ENCODE results near the gene SCYGR8.
"Not testable (repeated sequence)": the region's sequence is repeated elsewhere in the genome, so short reads cannot be mapped to it uniquely, and the experiment has no call there.

The SCYGR8 gene, protein sequence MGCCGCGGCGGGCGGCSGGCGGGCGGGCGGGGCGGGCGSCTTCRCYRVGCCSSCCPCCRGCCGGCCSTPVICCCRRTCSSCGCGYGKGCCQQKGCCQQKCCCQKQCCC

DNA sequence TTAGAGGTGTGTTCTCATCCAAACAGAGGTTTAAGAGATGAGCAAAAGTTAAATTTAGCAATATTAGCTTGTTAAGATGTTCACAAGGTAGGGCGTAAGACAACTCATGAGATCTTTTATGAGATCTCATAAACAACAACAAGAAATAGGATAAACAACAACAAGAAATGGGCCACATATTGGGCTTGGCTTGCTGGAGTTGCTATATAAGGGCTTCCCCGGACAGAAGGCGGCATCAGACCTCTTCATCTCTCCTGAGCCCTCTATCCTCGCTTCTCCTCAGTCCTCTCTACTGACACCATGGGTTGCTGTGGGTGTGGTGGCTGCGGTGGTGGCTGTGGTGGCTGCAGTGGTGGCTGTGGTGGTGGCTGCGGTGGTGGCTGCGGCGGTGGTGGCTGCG is at the start of gene SCYGR8:
Gene SCYGR8 (plus strand): TSS at position 301 of the 400 bp plus-strand sequence. CDS start 0 bp downstream, at position 301.
- no peak for DNase-seq

DNA sequence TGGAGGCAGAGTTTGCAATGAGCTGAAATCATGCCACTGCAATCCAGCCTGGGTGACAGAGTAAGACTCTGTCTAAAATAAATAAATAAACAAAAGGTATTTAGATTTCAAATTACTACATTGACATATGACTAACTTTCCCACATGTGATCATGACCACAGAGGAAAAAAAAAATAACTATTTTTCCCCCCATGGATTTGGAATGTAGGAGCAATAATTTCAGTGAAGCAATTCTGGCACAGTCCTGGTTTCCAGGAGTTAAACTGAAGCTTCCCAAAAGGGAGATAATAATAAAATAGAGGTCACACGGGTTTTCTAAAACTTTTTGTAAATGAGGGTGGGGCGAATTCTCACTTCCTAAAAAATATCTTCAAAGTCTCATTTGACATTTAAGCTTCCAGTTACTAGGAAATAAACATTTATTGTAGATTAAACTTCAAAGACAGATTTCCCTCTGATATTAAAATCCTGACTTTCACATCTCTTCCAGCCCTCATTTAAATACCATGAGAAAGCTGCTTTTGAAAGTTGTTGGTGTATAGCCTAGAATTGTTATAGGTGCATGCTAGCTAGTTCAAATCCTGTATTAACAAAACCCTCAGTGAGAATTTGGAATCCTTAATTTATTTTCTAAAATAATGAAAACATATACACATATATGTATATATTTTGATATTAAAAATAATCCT is 48.6 kb upstream of the SCYGR8 start:
- peak; percentile 5 for DNase-seq

DNA sequence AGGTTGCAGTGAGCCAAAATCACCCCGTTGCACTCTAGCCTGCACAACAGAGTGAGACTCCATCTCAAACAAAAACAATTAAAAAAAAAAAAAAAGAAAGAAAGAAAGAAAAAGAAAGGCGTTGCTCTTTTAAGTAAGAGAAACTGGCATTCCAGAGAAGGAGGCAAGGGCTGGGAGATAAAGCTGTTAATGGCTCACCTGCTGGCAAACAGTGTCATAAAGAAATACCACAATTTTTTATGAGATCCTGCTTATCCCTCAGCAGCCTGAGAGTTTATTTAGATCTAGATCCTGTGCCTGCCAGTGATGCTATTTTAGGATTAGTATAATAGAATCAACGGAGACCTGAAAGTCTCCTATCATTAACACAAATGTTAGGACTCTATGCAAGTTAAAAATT is 44.1 kb upstream of the SCYGR8 start:
- no peak for DNase-seq

DNA sequence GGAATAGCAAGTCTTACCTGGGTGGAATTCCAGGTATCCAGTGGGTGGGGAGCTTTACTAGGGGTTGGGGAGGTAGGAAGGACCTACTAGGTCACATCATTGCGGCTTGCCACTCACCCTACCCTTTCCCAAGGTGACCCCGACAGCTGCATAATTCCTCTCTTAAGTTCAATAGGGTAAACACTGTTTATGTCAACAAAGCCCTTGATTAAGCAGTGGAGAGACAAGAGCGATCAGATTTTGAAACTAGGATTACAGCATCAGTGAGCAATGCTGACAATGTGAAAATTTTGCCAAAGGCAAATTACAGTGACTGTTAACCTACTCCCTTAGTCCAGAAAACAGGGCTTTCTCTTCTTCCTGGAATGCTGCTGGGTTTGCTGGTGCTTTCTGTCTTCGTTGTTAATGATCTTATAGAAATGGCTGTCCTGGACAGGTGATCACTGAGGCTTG is 42.4 kb upstream of the SCYGR8 start:
- DNase-seq: peak; percentile 39

DNA sequence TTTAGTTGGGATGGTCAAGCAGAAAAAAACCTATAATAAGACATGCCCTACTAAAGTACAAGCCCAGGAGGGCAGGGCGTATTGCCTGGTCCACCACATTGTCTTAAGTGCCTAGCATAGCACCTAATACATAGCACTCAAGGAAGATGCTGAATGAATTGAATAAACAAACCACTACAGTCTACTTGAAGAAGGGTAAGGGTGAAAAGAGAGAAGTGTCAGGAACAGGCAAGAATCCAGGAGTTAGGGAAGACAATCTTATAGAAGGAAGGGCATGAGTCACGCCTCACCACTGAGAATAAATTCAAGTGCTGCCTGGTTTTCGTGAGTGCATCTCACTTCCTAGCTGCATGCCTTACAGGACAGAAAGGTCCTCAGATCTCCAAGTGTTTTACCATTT is 41.7 kb upstream of the SCYGR8 start:
- DNase-seq: peak; percentile 44

DNA sequence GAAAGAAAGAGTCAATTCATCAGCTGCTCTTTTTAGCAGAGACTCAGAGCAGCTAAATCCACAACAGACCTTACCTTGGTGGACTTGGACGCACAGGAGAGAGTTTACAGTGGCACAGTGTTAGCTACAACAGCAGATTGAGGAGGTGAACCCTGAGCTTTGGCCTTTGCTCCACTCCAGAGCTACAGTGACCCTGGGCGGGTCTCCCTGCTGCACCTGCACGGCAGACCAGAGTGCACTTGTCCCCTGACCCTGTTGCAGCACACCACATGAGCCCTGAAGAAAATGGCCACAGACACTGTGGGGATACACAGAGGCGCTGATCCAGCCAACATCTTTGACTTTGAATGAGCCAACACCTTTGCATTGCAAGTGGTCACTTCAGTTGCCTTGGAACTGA is 38.8 kb upstream of the SCYGR8 start:
- no peak for DNase-seq

DNA sequence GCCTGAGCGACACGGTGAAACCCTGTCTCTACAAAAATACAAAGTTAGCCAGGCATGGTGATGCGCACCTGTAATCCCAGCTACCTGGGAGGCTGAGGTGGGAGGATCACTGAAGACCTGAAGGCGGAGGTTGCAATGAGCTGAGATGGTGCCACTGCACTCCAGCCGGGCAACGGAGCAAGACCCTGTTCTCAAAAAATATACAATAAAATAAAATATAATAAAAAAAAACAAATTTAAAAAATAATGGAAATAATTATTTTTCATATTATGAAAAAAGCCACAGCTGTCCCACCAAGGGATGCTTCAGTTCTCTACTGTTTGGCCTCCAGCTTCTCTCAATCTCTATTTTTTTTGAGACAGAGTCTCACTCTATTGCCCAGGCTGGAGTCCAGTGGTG is 38.3 kb upstream of the SCYGR8 start:
- no peak for DNase-seq

DNA sequence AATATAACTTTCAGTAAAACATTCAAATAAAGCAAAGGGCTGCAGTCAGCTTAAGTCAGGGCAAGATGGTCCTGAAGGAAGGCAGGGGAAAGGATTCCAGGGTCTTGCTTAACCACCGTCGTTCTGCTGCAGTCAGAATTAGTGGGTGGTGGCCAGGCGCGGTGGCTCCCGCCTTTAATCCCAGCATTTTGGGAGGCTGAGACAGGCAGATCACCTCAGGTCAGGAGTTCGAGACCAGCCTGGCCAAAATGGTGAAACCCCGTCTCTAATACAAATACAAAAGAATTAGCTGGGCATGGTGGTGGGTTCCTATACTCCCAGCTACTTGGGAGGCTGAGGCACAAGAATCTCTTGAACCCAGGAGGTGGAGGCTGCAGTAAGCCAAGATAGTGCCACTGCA is 34.7 kb upstream of the SCYGR8 start:
- DNase-seq: no peak

DNA sequence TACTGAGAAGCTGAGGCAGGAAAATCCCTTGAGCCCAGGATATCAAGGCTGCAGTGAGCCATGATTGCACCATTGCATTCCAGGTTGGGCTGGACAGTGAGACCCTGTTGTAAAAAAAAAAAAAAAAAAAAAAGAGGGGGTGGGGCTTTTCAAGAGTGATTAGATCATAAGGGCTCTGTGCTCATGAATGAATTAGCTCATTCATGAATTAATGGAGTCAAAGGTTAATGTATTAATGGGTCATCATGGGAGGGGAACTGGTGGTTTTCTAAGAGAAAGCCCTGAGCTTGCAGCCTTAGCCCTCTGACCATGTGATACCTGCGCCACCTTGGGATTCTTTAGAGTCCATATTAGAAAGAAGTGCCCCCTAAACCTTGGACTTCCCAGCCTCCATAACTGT is 32.4 kb upstream of the SCYGR8 start:
- DNase-seq: no peak

DNA sequence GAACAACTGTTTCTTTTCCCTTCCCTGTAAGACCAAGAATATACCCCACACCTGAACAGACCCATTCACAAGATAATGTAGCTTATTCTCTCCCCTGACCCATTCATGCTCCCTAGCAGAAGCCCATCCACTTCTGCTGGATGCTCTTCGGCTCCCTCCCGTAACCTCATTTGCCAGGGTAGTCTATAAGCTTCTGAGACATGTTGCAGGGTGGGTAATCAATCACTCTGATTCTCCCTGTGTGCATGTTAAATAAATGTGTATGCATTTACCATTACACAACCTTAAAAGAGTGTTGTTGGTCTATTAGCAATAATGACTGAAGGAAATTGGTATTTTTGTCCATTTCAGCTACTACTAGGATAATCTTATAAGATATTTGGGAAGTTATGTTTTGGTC is 29.2 kb upstream of the SCYGR8 start:
- no peak for DNase-seq

DNA sequence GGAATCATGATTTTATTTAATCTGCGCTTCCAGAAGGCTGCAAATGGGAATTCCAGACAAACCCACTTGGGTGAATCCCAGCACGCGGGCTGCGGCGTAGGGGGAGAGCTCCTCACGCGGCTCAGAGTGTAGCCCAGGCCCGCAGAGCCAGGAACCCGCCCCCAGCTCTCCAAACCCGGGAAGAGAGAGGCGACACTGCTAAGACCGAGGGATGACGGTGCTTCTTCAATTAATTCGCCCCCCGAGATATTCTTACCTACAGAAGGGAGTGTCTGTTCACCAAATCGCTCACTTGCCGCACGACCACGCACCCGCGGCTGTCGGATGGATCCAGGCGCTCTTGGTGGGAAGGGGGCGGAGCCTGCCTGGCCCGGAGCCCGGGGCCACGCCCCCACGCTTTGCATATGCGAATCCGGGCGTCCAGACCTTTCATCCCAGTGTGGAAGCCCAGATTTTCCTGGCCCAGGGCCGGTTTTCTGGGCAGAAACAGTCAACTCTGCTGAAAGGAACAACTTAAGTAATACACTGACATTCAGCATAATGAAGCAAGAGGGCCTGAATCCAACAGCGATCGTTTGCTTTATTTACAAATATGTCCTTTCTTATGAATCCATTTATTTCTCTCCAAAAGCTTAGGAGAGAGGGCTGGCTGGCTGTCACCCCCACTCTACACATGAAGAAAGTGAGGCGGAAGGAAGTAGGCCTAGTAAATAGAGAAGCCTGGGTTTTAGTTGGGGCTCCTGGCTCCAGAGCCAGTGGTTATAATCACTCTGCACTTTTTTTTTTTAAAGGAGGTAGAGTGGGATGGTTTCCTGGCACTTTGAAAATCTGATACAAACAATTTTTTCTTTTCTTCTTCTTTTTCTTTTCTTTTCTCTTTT is 27.8 kb upstream of the SCYGR8 start, which contains the start of gene SLC19A3:
Gene SLC19A3 (minus strand): TSS at position 342 of the 881 bp plus-strand sequence. CDS start 15,710 bp downstream, outside the sequence.
- peak; percentile 59 for DNase-seq

DNA sequence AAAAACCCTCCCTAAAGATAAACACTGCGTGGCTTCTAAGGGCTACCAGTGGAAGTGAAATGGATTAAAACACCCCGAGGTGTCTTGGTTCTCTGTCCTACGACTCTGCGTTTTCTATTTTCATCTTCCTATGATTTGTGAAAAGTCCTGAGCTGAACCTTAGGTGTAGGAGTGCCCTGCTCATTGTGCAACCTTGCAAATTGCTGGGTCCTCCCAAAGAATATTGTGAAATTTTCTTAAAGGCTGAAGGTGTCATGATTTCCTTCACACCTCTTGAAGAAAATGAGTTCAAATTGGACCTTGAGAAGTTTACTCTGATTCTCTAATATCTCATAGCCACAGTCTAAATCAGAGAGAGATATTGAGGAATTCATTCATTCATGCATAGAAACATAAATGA is 26.1 kb upstream of the SCYGR8 start:
- no peak for DNase-seq

DNA sequence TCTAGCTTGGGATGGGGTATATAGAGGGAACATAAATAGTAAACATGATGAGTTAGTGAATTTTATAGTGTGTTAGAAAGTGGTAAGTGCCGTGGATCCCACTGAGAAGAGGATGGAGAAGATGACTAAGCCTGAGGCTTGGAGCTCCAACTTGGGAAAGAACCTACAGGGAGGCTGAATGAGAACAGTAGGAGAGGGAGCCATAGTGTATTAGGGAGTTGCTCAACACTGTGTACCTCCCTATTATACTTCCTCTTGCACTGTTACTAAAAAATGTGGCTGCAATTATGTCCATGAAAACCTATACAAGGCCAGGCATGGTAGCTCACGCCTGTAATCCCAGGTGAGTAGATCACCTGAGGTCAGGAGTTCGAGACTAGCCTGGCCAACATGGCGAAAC is 25.0 kb upstream of the SCYGR8 start:
- DNase-seq: no peak

DNA sequence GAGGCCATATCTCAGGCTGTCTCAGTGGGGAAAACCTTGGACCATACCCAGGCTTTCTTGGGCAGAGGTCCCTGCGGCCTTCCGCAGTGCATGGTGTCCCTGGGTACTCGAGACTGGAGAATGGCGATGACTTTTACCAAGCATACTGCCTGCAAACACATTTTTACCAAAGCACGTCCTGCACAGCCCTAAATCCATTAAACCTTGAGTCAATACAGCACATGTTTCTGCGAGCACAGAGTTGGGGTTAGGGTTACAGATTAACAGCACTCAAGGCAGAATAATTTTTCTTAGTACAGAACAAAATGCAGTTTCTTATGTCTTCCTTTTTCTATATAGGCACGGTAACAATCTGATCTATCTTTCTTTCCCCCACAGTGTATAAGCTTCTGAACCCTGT is 22.9 kb upstream of the SCYGR8 start:
- DNase-seq: not testable (repeated sequence)

DNA sequence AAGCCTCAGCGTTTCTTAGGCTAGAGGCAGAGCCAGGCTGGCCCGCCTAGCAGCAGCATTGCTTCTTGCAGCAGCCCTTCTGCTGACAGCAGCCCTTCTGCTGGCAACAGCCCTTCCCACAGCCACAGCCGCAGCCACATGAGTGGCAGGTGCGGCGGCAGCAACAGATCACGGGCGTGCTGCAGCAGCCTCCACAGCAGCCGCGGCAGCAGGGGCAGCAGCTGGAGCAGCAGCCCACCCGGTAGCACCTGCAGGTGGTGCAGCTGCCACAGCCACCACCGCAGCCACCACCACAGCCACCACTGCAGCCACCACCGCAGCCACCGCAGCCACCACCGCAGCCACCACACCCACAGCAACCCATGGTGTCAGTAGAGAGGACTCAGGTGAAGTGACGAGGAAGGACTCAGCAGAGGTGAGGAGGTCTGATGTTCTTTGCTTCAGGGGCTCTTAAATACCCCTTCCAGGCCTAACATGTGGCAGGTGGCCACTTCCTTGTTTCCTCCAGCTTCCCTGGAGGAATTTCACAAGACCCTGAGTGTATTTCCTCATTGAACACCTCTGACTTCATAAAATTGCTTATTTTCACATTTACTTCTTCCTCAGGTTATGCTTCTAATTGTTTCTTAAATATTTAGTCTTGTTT is 21.2 kb upstream of the SCYGR8 start, which contains the start of gene SCYGR6:
Gene SCYGR6 (minus strand): TSS at position 364 of the 646 bp plus-strand sequence. CDS start 0 bp downstream, at position 364.
- DNase-seq: no peak

DNA sequence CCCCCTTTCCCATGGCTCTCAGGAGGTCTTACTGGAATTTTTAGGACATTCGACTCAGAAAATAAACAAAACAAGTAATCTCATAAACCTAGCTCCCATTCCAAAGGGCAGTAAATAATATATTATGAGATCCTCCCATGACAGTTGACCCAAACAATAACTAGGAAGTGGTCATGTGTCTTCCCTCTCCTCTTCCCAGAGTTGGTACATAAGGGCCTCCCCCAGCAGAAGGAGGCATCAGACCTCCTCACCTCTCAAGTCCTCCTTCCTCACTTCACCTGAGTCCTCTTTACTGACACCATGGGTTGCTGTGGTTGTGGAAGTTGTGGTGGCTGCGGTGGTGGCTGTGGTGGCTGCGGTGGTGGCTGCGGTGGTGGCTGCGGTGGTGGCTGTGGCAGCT is 17.7 kb upstream of the SCYGR8 start, which contains the start of gene SCYGR7:
Gene SCYGR7 (plus strand): TSS at position 301 of the 400 bp plus-strand sequence. CDS start 0 bp downstream, at position 301.
- DNase-seq: no peak

DNA sequence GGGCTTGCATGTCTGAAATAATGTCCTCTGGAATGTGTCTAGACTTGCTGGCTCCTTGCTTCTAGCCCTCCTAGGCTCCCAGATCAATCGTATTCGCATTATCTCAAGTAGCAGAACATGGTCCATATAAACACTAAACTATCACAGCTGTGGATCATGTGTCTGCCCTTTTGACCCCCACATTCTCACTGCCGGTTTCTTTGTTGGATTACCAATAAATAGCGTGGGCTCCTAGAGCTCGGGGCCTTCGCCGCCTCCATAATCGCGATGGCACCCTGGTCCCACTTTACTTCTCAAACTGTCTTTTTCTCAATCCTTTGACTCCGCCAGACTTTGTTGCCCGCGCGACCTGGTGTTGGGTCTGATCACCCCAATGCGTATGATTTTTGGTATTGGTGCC is 6.3 kb upstream of the SCYGR8 start:
- DNase-seq: no peak

DNA sequence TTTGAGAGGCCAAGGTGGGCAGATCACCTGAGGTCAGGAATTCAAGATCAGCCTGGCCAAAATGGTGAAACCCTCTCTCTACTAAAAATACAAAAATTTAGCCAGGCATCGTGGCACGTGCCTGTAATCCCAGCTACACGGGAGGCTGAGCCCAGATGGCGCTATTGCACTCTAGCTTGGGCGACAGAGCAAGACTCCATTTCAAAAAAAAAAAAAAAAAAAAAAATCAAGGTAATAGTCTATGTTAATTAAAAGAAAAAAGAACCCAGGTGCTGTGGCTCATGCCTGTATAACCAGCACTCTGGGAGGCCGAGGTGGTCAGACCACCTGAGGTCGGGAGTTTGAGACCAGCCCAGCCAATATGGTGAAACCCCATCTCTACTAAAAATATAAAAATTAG is 5.0 kb upstream of the SCYGR8 start:
- DNase-seq: not testable (repeated sequence)

DNA sequence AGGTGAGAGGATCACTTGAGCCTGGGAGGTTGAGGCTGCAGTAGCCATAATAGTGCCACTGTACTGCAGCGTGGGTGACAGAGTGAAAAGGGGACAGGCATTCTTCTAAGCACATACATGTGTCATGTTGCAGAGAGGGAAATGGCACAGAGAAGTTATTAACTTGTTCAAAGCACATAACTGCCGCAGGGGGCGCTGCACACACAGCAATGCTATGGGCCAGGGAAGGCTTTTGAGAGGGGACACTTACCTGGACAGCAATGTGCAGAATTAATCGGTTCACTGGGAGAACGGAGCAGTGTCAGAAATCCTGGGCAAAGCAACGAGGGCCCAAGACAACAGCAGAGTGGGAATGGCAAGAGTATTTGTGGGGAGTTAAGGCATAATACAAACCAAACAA is 2.4 kb downstream of the SCYGR8 start:
- peak; percentile 9 for DNase-seq

DNA sequence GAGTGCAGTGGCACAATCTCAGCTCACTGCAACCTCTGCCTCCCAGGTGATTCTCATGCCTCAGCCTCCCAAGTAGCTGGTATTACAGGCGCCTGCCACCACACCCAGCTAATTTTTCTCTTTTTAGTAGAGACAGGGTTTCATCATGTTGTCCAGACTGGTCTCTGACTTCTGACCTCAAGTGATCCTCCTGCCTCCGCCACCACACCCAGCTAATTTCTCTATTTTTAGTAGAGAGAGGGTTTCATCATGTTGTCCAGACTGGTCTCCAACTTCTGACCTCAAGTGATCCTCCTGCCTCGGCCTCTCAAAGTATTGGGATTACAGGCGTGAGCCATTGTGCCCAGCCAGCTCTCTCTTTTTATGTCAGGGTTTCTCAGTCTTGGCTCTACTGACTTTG is 10.6 kb downstream of the SCYGR8 start:
- not testable (repeated sequence) for DNase-seq

DNA sequence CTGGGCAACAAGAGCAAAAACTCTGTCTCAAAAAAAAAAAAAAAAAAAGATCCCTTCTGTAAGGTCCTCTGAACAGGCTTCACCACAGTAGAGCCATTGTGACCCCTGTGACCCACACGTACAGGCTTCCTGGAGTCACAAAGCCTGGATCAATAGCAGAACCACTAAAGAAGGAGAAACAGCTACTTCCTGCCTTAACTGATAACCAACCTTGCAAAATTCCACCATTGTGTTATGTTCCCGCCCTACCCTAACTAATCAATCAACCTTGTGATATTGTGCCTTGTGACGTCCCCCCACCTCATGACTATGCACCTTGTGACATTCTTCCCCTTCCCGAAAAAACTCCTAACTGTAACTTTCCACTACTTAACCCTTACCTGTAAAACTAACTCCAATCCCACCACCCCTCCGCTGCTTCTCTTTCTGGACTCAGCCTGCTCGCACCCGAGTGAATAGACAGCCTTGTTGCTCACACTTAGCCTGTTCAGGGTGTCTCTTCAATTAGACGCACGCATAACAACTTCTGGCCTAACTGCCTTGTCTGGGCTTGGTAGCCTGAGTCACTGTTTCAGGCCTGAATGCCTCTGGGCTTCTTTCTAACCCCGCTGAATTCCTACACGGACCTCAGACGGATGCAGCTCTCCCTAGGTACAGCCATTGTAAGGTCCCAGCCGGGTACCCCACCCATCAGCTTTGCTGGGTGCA is 13.9 kb downstream of the SCYGR8 start:
- no peak for DNase-seq

DNA sequence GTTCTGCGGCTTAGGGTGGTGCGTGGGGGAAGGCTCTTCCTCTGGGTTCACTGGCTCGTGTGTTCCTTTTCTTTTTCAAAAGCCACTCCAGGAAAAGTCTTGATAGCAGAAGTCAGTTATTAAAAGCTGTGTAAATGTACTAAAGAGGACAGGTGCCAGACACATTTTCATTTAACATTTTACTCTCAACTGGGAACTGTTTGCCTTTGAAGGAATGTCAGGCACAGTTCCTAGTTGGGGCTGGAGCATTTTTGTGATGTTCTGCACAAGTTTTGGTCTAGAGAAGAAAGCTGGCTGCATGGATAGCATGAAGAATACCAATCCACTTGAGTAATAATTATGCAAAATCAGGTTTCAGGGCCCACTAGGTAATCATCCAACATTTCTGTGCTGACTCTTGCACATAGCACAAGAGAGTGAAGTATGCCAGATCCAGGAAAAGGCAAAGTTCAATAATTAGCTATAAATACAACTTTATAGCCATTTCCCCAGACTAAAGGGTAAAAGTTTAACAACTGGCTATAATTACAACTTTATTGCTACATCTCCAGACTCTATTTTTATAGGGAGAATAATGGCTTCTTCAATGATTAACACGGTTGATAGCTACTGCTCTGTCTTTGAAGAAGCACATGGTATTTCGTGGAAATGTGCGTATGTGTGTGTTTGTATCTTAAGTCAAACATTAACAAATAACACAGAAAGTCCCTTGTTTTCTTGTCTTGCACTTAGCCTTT is 16.2 kb downstream of the SCYGR8 start:
- DNase-seq: no peak
